ENCODE measurements around the gene CWF19L1. TPM values are rescaled to one million over a fixed set of nuclear protein-coding genes. Genes with fewer than 3 reads are reported as not detected.

CWF19L1 gene
- total and polyA plus RNA-seq, 4 donors = 20.5 to 30.0 (median 24.5) TPM

DNA sequence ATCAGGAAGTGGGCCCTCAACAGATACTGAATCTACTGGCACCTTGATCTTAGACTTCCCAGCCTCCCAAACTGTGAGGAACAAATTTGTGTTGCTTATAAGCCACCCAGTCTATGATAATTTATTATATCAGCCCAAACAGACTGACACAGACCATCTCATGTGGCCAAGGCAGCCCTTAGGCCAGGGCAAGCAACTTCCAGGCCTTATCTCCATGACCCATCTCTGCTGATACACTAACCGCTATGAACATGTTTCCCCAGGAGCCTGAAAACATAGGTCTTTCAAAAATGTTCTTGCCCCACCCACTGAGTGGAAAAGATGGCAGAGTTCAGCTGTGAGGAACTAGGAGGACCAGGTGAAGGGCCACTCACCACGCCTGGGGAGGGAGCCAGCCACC lies 22.2 kb upstream of the CWF19L1 start:
- 76 to 83% methylated on average over 2 of the region's 2 CpGs for WGBS, 2 donors

DNA sequence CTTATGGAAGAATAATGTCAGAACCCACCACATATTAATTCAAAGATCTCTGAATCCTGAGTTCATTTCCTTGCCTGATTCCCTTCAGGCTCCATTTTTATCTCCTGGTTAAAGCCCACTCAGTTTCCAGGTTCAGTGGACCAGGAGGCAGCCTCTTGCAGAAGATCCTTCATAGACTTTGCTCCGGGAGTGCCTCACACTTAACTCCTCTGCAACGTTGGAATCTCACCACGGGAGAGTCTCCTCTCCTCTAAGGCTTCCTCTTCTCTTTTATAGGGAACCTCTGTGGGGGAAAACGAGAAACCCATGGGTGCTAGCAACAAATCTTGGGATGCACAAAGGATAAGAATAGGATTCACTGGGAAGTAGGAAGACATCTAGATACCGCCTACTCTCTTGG lies 20.8 kb upstream of the CWF19L1 start:
- peaks cover 0 to 3% (median 1%) of the 10 kb centered on the region in 4 donors for H3K36me3 ChIP-seq (ENCODE audit: control insufficient read depth in 4 of 4, insufficient read depth in 4 of 4, low read length in 4 of 4)
- no peak overlapping the region for H3K4me3 ChIP-seq
- no peak overlapping the region for H3K27ac ChIP-seq (ENCODE audit: low read depth in 1 of 2, low read length in 1 of 2)
- DNase-seq (no peak), ATAC-seq (ENCODE audit: insufficient read depth, low FRiP score) (no peak)
- TF ChIP-seq, protein P1, sequence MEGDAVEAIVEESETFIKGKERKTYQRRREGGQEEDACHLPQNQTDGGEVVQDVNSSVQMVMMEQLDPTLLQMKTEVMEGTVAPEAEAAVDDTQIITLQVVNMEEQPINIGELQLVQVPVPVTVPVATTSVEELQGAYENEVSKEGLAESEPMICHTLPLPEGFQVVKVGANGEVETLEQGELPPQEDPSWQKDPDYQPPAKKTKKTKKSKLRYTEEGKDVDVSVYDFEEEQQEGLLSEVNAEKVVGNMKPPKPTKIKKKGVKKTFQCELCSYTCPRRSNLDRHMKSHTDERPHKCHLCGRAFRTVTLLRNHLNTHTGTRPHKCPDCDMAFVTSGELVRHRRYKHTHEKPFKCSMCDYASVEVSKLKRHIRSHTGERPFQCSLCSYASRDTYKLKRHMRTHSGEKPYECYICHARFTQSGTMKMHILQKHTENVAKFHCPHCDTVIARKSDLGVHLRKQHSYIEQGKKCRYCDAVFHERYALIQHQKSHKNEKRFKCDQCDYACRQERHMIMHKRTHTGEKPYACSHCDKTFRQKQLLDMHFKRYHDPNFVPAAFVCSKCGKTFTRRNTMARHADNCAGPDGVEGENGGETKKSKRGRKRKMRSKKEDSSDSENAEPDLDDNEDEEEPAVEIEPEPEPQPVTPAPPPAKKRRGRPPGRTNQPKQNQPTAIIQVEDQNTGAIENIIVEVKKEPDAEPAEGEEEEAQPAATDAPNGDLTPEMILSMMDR (IDR thresholded peaks at IDR 0.05; ENCODE audit: control extremely low read depth, extremely low read depth) = no peak
- WGBS, 2 donors = 82 to 87% methylated on average over 5 of the region's 5 CpGs
- H3K9ac ChIP-seq (ENCODE audit: insufficient read depth in 1 of 2, low read length in 2 of 2) = no peak overlapping the region
- no peaks in the 10 kb centered on the region for H3K9me3 ChIP-seq (ENCODE audit: control insufficient read depth in 4 of 4, insufficient read depth in 3 of 4, low read length in 3 of 4)
- peaks cover 0 to 7% (median 4%) of the 10 kb centered on the region in 3 donors for H3K27me3 ChIP-seq (ENCODE audit: control insufficient read depth in 3 of 3, insufficient read depth in 3 of 3, low read length in 2 of 3)
- H3K4me1 ChIP-seq (ENCODE audit: control insufficient read depth in 5 of 5, insufficient read depth in 5 of 5, low read length in 5 of 5) = peaks cover 0 to 12% (median 3%) of the 10 kb centered on the region in 5 donors

More for the DNA sequence above, 22.2 kb upstream of the CWF19L1 start:
- no peak overlapping the region for H3K9ac ChIP-seq (ENCODE audit: insufficient read depth in 1 of 2, low read length in 2 of 2)
- peaks cover 0 to 3% (median 0%) of the 10 kb centered on the region in 4 donors for H3K36me3 ChIP-seq (ENCODE audit: control insufficient read depth in 4 of 4, insufficient read depth in 4 of 4, low read length in 4 of 4)
- peaks cover 0 to 9% (median 4%) of the 10 kb centered on the region in 3 donors for H3K27me3 ChIP-seq (ENCODE audit: control insufficient read depth in 3 of 3, insufficient read depth in 3 of 3, low read length in 2 of 3)
- no peaks in the 10 kb centered on the region for H3K9me3 ChIP-seq (ENCODE audit: control insufficient read depth in 4 of 4, insufficient read depth in 3 of 4, low read length in 3 of 4)
- no peak overlapping the region for H3K27ac ChIP-seq (ENCODE audit: low read depth in 1 of 2, low read length in 1 of 2)
- TF ChIP-seq, protein P1 (IDR thresholded peaks at IDR 0.05; ENCODE audit: control extremely low read depth, extremely low read depth) = no peak
- DNase-seq = no peak
- H3K4me3 ChIP-seq = no peak overlapping the region
- ATAC-seq (ENCODE audit: insufficient read depth, low FRiP score) = no peak
- peaks cover 0 to 12% (median 3%) of the 10 kb centered on the region in 5 donors for H3K4me1 ChIP-seq (ENCODE audit: control insufficient read depth in 5 of 5, insufficient read depth in 5 of 5, low read length in 5 of 5)

DNA sequence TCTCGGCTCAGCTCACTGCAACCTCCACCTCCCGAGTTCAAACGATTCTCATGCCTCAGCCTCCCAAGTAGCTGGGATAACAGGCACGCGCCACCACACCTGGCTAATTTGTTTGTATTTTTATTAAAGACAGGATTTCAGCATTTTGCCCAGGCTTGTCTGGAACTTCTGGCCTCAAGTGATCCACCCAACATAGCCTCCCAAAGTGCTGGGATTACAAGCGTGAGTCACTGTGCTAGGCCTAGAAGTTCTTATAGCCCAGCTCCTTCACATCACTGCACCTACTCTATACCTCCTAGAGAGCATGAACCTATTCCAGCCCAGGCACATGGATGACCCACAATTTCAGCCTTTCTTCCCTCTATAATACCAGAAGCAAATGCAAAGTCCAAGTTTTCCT lies 20.3 kb upstream of the CWF19L1 start:
- DNase-seq (no peak), ATAC-seq (ENCODE audit: insufficient read depth, low FRiP score) (no peak)
- no peak overlapping the region for H3K27ac ChIP-seq (ENCODE audit: low read depth in 1 of 2, low read length in 1 of 2)
- H3K4me1 ChIP-seq (ENCODE audit: control insufficient read depth in 5 of 5, insufficient read depth in 5 of 5, low read length in 5 of 5) = peaks cover 0 to 12% (median 3%) of the 10 kb centered on the region in 5 donors
- WGBS, 2 donors = 95 to 99% methylated on average over 6 of the region's 6 CpGs
- H3K4me3 ChIP-seq = no peak overlapping the region
- no peaks in the 10 kb centered on the region for H3K9me3 ChIP-seq (ENCODE audit: control insufficient read depth in 4 of 4, insufficient read depth in 3 of 4, low read length in 3 of 4)
- peaks cover 0 to 6% (median 3%) of the 10 kb centered on the region in 4 donors for H3K36me3 ChIP-seq (ENCODE audit: control insufficient read depth in 4 of 4, insufficient read depth in 4 of 4, low read length in 4 of 4)
- no peak overlapping the region for H3K9ac ChIP-seq (ENCODE audit: insufficient read depth in 1 of 2, low read length in 2 of 2)
- TF ChIP-seq, protein P1 (IDR thresholded peaks at IDR 0.05; ENCODE audit: control extremely low read depth, extremely low read depth) = no peak
- H3K27me3 ChIP-seq (ENCODE audit: control insufficient read depth in 3 of 3, insufficient read depth in 3 of 3, low read length in 2 of 3) = peaks cover 0 to 4% (median 2%) of the 10 kb centered on the region in 3 donors
